GM12865 (cell line): ENCODE results near the gene C9orf40.

ENCODE experiments used
- DNase-seq: peaks from one replicate; pipeline ENCODE4 v3.0.0; 2010; ENCODE audit warnings: low read depth
- H3K4me3 ChIP-seq: 2 replicates; pipeline ENCODE4 v1.5.1; 2011; ENCODE audit warnings: mild to moderate bottlenecking, low read depth, low read length, control low read depth
- TF ChIP-seq, protein P1 (sequence below): IDR thresholded peaks from 2 replicates; pipeline ENCODE4 v1.5.1; 2011; ENCODE audit warnings: low read length, control low read depth, low read depth, inconsistent platforms; ENCODE audit not compliant: insufficient read depth; ENCODE audit errors: missing control alignments

C9orf40 gene, protein sequence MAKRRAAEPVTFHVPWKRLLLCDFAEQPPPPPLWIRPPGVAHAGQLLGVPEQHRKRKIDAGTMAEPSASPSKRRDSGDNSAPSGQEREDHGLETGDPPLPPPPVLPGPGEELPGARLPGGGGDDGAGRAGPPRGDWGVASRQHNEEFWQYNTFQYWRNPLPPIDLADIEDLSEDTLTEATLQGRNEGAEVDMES

GRCh38 chr9:74952201-74953151, at the start of gene C9orf40:
TSS of gene C9orf40 (minus strand) at chr9:74952912. CDS start at chr9:74952611, 301 bp downstream.
- TF ChIP-seq, protein P1, sequence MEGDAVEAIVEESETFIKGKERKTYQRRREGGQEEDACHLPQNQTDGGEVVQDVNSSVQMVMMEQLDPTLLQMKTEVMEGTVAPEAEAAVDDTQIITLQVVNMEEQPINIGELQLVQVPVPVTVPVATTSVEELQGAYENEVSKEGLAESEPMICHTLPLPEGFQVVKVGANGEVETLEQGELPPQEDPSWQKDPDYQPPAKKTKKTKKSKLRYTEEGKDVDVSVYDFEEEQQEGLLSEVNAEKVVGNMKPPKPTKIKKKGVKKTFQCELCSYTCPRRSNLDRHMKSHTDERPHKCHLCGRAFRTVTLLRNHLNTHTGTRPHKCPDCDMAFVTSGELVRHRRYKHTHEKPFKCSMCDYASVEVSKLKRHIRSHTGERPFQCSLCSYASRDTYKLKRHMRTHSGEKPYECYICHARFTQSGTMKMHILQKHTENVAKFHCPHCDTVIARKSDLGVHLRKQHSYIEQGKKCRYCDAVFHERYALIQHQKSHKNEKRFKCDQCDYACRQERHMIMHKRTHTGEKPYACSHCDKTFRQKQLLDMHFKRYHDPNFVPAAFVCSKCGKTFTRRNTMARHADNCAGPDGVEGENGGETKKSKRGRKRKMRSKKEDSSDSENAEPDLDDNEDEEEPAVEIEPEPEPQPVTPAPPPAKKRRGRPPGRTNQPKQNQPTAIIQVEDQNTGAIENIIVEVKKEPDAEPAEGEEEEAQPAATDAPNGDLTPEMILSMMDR, result peak; percentile 84
- peak; percentile 94 for DNase-seq
- H3K4me3 ChIP-seq, result peak within 1 kb of the TSS; percentile 86

- H3K4me3 ChIP-seq, result no peak overlapping the region
- peak; percentile 90 for DNase-seq
- TF ChIP-seq, protein P1, result peak; percentile 64
Observed at GRCh38 chr9:75001719-75002421, 49.2 kb upstream of the C9orf40 start.

GRCh38 chr9:75000835-75001234, 48.1 kb upstream of the C9orf40 start:
- peak; percentile 41 for DNase-seq
- TF ChIP-seq, protein P1, result no peak
- H3K4me3 ChIP-seq, result no peak overlapping the region

- no peak overlapping the region for H3K4me3 ChIP-seq
- TF ChIP-seq, protein P1, result no peak
- no peak for DNase-seq
Observed at GRCh38 chr9:74985041-74985440, 32.3 kb upstream of the C9orf40 start.

GRCh38 chr9:74983709-74984108, 31.0 kb upstream of the C9orf40 start:
- no peak for DNase-seq
- H3K4me3 ChIP-seq, result no peak overlapping the region
- TF ChIP-seq, protein P1, result no peak

DNA sequence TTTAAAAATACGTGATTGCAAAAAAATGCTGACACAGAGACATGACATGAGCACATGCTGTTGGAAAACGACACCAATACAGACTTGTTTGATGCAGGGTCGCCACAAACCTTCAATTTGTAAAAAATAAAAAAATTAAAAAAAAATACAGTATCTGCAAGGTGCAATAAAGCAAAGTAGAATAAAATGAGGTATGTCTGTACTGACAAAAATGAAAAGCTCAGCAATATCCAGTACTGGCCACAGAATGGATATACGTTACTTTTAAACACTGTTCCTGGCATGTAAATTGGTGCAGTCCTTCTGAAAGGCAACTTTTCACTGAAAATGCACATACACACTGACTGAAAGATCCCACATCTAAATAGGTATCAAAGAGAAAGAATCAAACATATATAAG, 27.1 kb upstream of the C9orf40 start:
- TF ChIP-seq, protein P1, result no peak
- no peak overlapping the region for H3K4me3 ChIP-seq
- no peak for DNase-seq
